Liver (tissue), 9 donors: ENCODE data around the gene HIVEP2. TPM values are rescaled to one million over a fixed set of nuclear protein-coding genes. Genes with fewer than 3 reads are reported as not detected.

Source experiments
- DNase-seq: peaks from one replicate; pipeline ENCODE4 v3.0.0-alpha.2; 2017; ENCODE audit warnings: low spot score
- H3K27ac ChIP-seq, 2 donors: one replicate each; pipeline ENCODE4 v1.7.0; 2013; ENCODE audit warnings: inconsistent platforms in 2 of 2, low read length in 2 of 2, control low read depth in 1 of 2, low read depth in 1 of 2, mild to moderate bottlenecking in 1 of 2
- H3K27me3 ChIP-seq, 4 donors: one replicate each; pipeline versions ENCODE4 v1.6.1 to v1.7.0; 2013; ENCODE audit warnings: low read length in 3 of 4, inconsistent platforms in 1 of 4, mild to moderate bottlenecking in 1 of 4, moderate library complexity in 1 of 4; ENCODE audit not compliant: control insufficient read depth in 4 of 4, insufficient read depth in 4 of 4
- H3K36me3 ChIP-seq, 4 donors: one replicate each; pipeline versions ENCODE4 v1.6.1 to v1.7.0; 2013; ENCODE audit warnings: low read length in 3 of 4, mild to moderate bottlenecking in 3 of 4, low read depth in 1 of 4, moderate library complexity in 1 of 4; ENCODE audit not compliant: control insufficient read depth in 4 of 4, insufficient read depth in 3 of 4
- H3K4me1 ChIP-seq, 4 donors: one replicate each; pipeline versions ENCODE4 v1.6.1 to v1.7.0; 2013; ENCODE audit warnings: low read length in 3 of 4, mild to moderate bottlenecking in 3 of 4, moderate library complexity in 1 of 4; ENCODE audit not compliant: control insufficient read depth in 4 of 4, insufficient read depth in 4 of 4
- H3K4me3 ChIP-seq, 3 donors: one replicate each; pipeline versions ENCODE4 v1.6.1 to v1.7.0; 2013; ENCODE audit warnings: low read length in 3 of 3, control low read depth in 1 of 3, low read depth in 1 of 3, mild to moderate bottlenecking in 1 of 3
- H3K9ac ChIP-seq, 2 donors: one replicate each; pipeline ENCODE4 v1.7.0; 2013; ENCODE audit warnings: low read length in 2 of 2, mild to moderate bottlenecking in 2 of 2, moderate library complexity in 2 of 2, control low read depth in 1 of 2, low read depth in 1 of 2
- H3K9me3 ChIP-seq, 4 donors: one replicate each; pipeline versions ENCODE4 v1.6.1 to v1.7.0; 2013; ENCODE audit warnings: low read length in 3 of 4; ENCODE audit not compliant: control insufficient read depth in 4 of 4
- EGR1 ChIP-seq, 2 donors: IDR thresholded peaks; 2 replicates each; pipeline ENCODE4 v1.6.1; 2016 to 2018; ENCODE audit warnings: antibody characterized with exemption in 2 of 2, low read depth in 2 of 2
- FOXA2 ChIP-seq: IDR thresholded peaks from 2 replicates; pipeline ENCODE4 v1.6.1; 2016; ENCODE audit warnings: antibody characterized with exemption
- GABPA ChIP-seq, 2 donors: IDR thresholded peaks in 1 of 2; conservative IDR thresholded peaks in 1 of 2; 2 replicates each; pipeline ENCODE4 v1.6.1; 2016; ENCODE audit warnings: antibody characterized with exemption in 2 of 2, mild to moderate bottlenecking in 1 of 2, moderate library complexity in 1 of 2
- HNF4A ChIP-seq, 2 donors: conservative IDR thresholded peaks; 2 replicates each; pipeline ENCODE4 v1.6.1; 2016; ENCODE audit warnings: antibody characterized with exemption in 2 of 2, mild to moderate bottlenecking in 2 of 2
- JUND ChIP-seq, 2 donors: IDR thresholded peaks; 2 replicates each; pipeline ENCODE4 v1.6.1; 2016; ENCODE audit warnings: antibody characterized with exemption in 2 of 2
- NR2F2 ChIP-seq: IDR thresholded peaks from 2 replicates; pipeline ENCODE4 v1.6.1; 2016; ENCODE audit warnings: antibody characterized with exemption
- RAD21 ChIP-seq, 2 donors: IDR thresholded peaks; 2 replicates each; pipeline ENCODE4 v1.6.1; 2016; ENCODE audit warnings: antibody characterized with exemption in 2 of 2, mild to moderate bottlenecking in 2 of 2
- REST ChIP-seq: IDR thresholded peaks from 2 replicates; pipeline ENCODE4 v1.6.1; 2016; ENCODE audit warnings: antibody characterized with exemption, mild to moderate bottlenecking
- TAF1 ChIP-seq: conservative IDR thresholded peaks from 2 replicates; pipeline ENCODE4 v1.6.1; 2016; ENCODE audit warnings: antibody characterized with exemption, mild to moderate bottlenecking
- YY1 ChIP-seq: IDR thresholded peaks from 2 replicates; pipeline ENCODE4 v1.6.1; 2016; ENCODE audit warnings: antibody characterized with exemption, mild to moderate bottlenecking
- ZBTB33 ChIP-seq: IDR thresholded peaks from 2 replicates; pipeline ENCODE4 v1.6.1; 2016; ENCODE audit warnings: antibody characterized with exemption
- WGBS: extraction: QIAGEN DNeasy Blood & Tissue Kit; methylation state at CpG from one replicate; pipeline ENCODE4 v1.1.7; 2013; 5-methylcytosine and 5-hydroxymethylcytosine counted together
- polyA plus RNA-seq, 2 donors: library from polyadenylated mRNA; stranded (reverse) in 1 of 2; unstranded in 1 of 2; fragments of 200-250 nt in 1 of 2; fragments of >200 nt in 1 of 2; fragmentation: Nextera tagmentation in 1 of 2; extraction: Ambion mirVana in 1 of 2; gene quantifications; one replicate each; pipeline versions ENCODE4 v1.2.1 to v1.2.3, GENCODE V29; 2013 to 2015
- total RNA-seq, 2 donors: library from RNA; depleted of rRNA; stranded (reverse); fragments of >200 nt; gene quantifications; one replicate each; pipeline ENCODE4 v1.2.3, GENCODE V29; 2014
- TF ChIP-seq, protein P1 (sequence below): fragments of 150-350 bp; IDR thresholded peaks from 2 replicates; pipeline ENCODE4 v1.5.1; 2017; ENCODE audit warnings: improper control_type of control experiment, low read depth, low read length; ENCODE audit not compliant: missing input control
- TF ChIP-seq, protein P2 (sequence below): IDR thresholded peaks from 2 replicates; pipeline ENCODE4 v1.6.1; 2016; ENCODE audit warnings: antibody characterized with exemption
- donor health status: healthy.
- donor health status: healthy.
- donor health status: healthy.
- donor health status: healthy.
- donor health status: healthy.

HIVEP2 gene
- total and polyA plus RNA-seq, 4 donors, result 0.82 to 6.6 (median 1.3) TPM

DNA sequence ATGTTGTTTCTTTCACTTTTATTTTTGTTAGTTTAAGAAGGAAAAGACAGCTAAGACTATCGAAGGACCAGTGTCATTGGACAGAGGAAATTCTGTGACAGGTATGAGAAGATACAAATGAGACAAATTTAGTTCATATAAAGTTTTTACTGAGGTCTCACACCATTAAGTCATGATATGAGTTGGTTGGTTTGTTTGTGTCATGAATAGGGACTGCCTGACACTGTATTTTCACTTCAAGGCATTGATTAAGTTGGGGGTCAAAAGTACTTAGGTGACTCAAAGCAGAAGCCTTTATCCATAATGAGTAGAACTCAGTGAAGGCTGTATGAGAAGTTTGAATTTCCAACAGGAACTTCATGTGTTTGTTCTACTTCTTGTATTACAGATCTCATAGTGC is 21.3 kb upstream of the HIVEP2 start:
- H3K4me3 ChIP-seq, result no peak overlapping the region
- no peaks in the 10 kb centered on the region for H3K27me3 ChIP-seq
- H3K36me3 ChIP-seq, result no peaks in the 10 kb centered on the region
- H3K4me1 ChIP-seq, result no peaks in the 10 kb centered on the region
- TF ChIP-seq RAD21 (IDR thresholded peaks at IDR 0.05) (no peak), NR2F2 (no peak), REST (no peak), HNF4A (conservative IDR thresholded peaks at IDR 0.05) (no peak), EGR1 (IDR thresholded peaks at IDR 0.05; ENCODE audit: low read depth in 2 of 2) (no peak), YY1 (no peak), ZBTB33 (no peak), FOXA2 (no peak), JUND (IDR thresholded peaks at IDR 0.05) (no peak)
- TF ChIP-seq, protein P1, sequence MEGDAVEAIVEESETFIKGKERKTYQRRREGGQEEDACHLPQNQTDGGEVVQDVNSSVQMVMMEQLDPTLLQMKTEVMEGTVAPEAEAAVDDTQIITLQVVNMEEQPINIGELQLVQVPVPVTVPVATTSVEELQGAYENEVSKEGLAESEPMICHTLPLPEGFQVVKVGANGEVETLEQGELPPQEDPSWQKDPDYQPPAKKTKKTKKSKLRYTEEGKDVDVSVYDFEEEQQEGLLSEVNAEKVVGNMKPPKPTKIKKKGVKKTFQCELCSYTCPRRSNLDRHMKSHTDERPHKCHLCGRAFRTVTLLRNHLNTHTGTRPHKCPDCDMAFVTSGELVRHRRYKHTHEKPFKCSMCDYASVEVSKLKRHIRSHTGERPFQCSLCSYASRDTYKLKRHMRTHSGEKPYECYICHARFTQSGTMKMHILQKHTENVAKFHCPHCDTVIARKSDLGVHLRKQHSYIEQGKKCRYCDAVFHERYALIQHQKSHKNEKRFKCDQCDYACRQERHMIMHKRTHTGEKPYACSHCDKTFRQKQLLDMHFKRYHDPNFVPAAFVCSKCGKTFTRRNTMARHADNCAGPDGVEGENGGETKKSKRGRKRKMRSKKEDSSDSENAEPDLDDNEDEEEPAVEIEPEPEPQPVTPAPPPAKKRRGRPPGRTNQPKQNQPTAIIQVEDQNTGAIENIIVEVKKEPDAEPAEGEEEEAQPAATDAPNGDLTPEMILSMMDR, result no peak
- TF ChIP-seq, protein P2, sequence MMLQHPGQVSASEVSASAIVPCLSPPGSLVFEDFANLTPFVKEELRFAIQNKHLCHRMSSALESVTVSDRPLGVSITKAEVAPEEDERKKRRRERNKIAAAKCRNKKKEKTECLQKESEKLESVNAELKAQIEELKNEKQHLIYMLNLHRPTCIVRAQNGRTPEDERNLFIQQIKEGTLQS, result no peak
- H3K9ac ChIP-seq, result no peak overlapping the region
- no peaks in the 10 kb centered on the region for H3K9me3 ChIP-seq
- no peak for DNase-seq
- WGBS, result 93% methylated on average over 1 of the region's 1 CpG
- no peak overlapping the region for H3K27ac ChIP-seq

- H3K36me3 ChIP-seq, result no peaks in the 10 kb centered on the region
- H3K4me1 ChIP-seq, result no peaks in the 10 kb centered on the region
- no peak overlapping the region for H3K27ac ChIP-seq
- no peaks in the 10 kb centered on the region for H3K9me3 ChIP-seq
- DNase-seq, result no peak
- WGBS, result 97% methylated on average over 1 of the region's 1 CpG
- no peak overlapping the region for H3K9ac ChIP-seq
- no peak overlapping the region for H3K4me3 ChIP-seq
- no peaks in the 10 kb centered on the region for H3K27me3 ChIP-seq
- TF ChIP-seq RAD21 (IDR thresholded peaks at IDR 0.05) (no peak), TAF1 (no peak), REST (no peak), YY1 (no peak), ZBTB33 (no peak), GABPA (IDR thresholded peaks at IDR 0.05 in 1 of 2, conservative IDR thresholded peaks at IDR 0.05 in 1 of 2) (no peak)
Measured at GRCh38 chr6:142965164-142965563, 20.2 kb upstream of the HIVEP2 start.
